Suprapubic skin (tissue), 4 donors: ENCODE data around the gene CADPS2. TPM values are rescaled to one million over a fixed set of nuclear protein-coding genes. Genes with fewer than 3 reads are reported as not detected.

ENCODE experiments used
- DNase-seq, 2 donors: peaks; one replicate each; pipeline ENCODE4 v3.0.0-alpha.2; 2019; ENCODE audit warnings: low spot score in 2 of 2
- H3K27ac ChIP-seq: fragments of 200-600 bp; sonication (generic); one replicate; pipeline ENCODE4 v1.5.1; 2019
- H3K27me3 ChIP-seq: fragments of 200-600 bp; sonication (generic); one replicate; pipeline ENCODE4 v1.5.1; 2019
- H3K36me3 ChIP-seq: fragments of 200-600 bp; sonication (generic); one replicate; pipeline ENCODE4 v1.5.1; 2019
- H3K4me1 ChIP-seq: fragments of 200-600 bp; sonication (generic); one replicate; pipeline ENCODE4 v1.5.1; 2019
- H3K4me3 ChIP-seq: fragments of 200-600 bp; sonication (generic); one replicate; pipeline ENCODE4 v1.5.1; 2019; ENCODE audit warnings: mild to moderate bottlenecking
- H3K9me3 ChIP-seq: fragments of 200-600 bp; sonication (generic); one replicate; pipeline ENCODE4 v1.5.1; 2019
- CTCF ChIP-seq, 2 donors: fragments of 200-600 bp in 1 of 2; fragments of 450-650 bp in 1 of 2; sonication (generic) in 1 of 2; IDR thresholded peaks; one replicate each; pipeline ENCODE4 v1.5.1; 2016 to 2019; ENCODE audit warnings: antibody characterized with exemption in 2 of 2, mild to moderate bottlenecking in 1 of 2, moderate library complexity in 1 of 2
- EP300 ChIP-seq: sonication (generic); formaldehyde crosslinking; IDR thresholded peaks from one replicate; pipeline ENCODE4 v1.6.1; 2017; ENCODE audit warnings: antibody characterized with exemption
- POLR2A ChIP-seq, 2 donors: fragments of 450-650 bp; IDR thresholded peaks; one replicate each; pipeline ENCODE4 v1.6.1; 2017; ENCODE audit warnings: antibody characterized with exemption in 2 of 2, mild to moderate bottlenecking in 2 of 2, moderate library complexity in 2 of 2
- POLR2AphosphoS5 ChIP-seq, 3 donors: sonication (generic); formaldehyde crosslinking; IDR thresholded peaks; one replicate each; pipeline ENCODE4 v1.6.1; 2017; ENCODE audit warnings: antibody characterized with exemption in 3 of 3
- WGBS: methylation state at CpG from one replicate; pipeline ENCODE4 v1.1.5; 2018; 5-methylcytosine and 5-hydroxymethylcytosine counted together
- total RNA-seq, 4 donors: library from RNA; depleted of rRNA; stranded (reverse); fragments of >200 nt; gene quantifications; one replicate each; pipeline ENCODE4 v1.1.0, GENCODE V29; 2016

CADPS2 gene
- total RNA-seq, 4 donors from 2014 or later = 3.9 to 9.8 (median 8.1) TPM

- H3K4me3 ChIP-seq = no peak overlapping the region
- TF ChIP-seq EP300 (no peak), POLR2AphosphoS5 (IDR thresholded peaks at IDR 0.05) (no peak), POLR2A (IDR thresholded peaks at IDR 0.05) (no peak), CTCF (IDR thresholded peaks at IDR 0.05) (no peak)
- DNase-seq = no peak
- peaks cover 18% of the 10 kb centered on the region for H3K4me1 ChIP-seq
- no peak overlapping the region for H3K27ac ChIP-seq
- no peaks in the 10 kb centered on the region for H3K27me3 ChIP-seq
- H3K9me3 ChIP-seq = no peaks in the 10 kb centered on the region
- H3K36me3 ChIP-seq = no peaks in the 10 kb centered on the region
Measured at GRCh38 chr7:122887848-122888247, 1.6 kb upstream of the CADPS2 start.

GRCh38 chr7:122887198-122887597 is 938 bp upstream of the CADPS2 start:
- Histone ChIP-seq H3K9me3 (no peaks in the 10 kb centered on the region), H3K4me3 (peak overlapping the region; percentile 76), H3K27me3 (no peaks in the 10 kb centered on the region), H3K27ac (peak overlapping the region; percentile 84), H3K36me3 (no peaks in the 10 kb centered on the region), H3K4me1 (peaks cover 18% of the 10 kb centered on the region)
- TF ChIP-seq POLR2AphosphoS5 (IDR thresholded peaks at IDR 0.05) = no peak
- TF ChIP-seq CTCF (IDR thresholded peaks at IDR 0.05) = no peak
- TF ChIP-seq POLR2A (IDR thresholded peaks at IDR 0.05) = no peak
- TF ChIP-seq EP300 = no peak
- DNase-seq = peak; percentile 68 to 86
- under 1% methylated on average over 12 of the region's 12 CpGs for WGBS

GRCh38 chr7:122885583-122886356 is 490 bp downstream of the CADPS2 start:
- H3K27me3 ChIP-seq = no peaks in the 10 kb centered on the region
- peak overlapping the region; percentile 76 for H3K4me3 ChIP-seq
- H3K9me3 ChIP-seq = no peaks in the 10 kb centered on the region
- peaks cover 18% of the 10 kb centered on the region for H3K4me1 ChIP-seq
- 2% methylated on average over 14 of the region's 70 CpGs for WGBS
- peak overlapping the region; percentile 84 for H3K27ac ChIP-seq
- TF ChIP-seq POLR2AphosphoS5 (IDR thresholded peaks at IDR 0.05) (no peak), EP300 (no peak), POLR2A (IDR thresholded peaks at IDR 0.05) (no peak), CTCF (IDR thresholded peaks at IDR 0.05) (no peak)
- DNase-seq = peak in 1 of 2 donors; percentile 63
- H3K36me3 ChIP-seq = no peaks in the 10 kb centered on the region

DNA sequence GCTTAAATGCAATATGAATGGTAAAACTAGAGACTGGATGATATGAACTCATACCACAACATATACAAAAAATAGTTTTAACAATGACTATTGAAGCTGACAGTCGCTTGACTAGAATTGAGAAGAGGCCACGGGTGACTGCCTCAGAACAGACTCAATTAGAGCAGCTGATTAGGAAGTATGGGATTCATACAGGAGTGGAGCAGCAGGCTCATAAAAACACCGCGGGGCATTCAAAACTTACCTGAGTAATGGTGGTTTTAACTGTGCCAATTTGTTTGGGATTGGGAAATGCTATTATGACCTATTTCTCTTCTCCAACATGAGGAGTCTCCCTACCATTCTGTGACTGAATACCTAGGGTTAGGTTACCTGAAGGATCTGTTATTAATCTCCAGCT is 2.1 kb downstream of the CADPS2 start:
- no peak overlapping the region for H3K27ac ChIP-seq
- no peaks in the 10 kb centered on the region for H3K27me3 ChIP-seq
- 45% methylated on average over 4 of the region's 4 CpGs for WGBS
- DNase-seq = no peak
- TF ChIP-seq EP300 = no peak
- no peak for TF ChIP-seq POLR2AphosphoS5 (IDR thresholded peaks at IDR 0.05)
- TF ChIP-seq CTCF (IDR thresholded peaks at IDR 0.05) = no peak
- no peaks in the 10 kb centered on the region for H3K36me3 ChIP-seq
- H3K9me3 ChIP-seq = no peaks in the 10 kb centered on the region
- peaks cover 18% of the 10 kb centered on the region for H3K4me1 ChIP-seq
- peak overlapping the region; percentile 76 for H3K4me3 ChIP-seq

DNA sequence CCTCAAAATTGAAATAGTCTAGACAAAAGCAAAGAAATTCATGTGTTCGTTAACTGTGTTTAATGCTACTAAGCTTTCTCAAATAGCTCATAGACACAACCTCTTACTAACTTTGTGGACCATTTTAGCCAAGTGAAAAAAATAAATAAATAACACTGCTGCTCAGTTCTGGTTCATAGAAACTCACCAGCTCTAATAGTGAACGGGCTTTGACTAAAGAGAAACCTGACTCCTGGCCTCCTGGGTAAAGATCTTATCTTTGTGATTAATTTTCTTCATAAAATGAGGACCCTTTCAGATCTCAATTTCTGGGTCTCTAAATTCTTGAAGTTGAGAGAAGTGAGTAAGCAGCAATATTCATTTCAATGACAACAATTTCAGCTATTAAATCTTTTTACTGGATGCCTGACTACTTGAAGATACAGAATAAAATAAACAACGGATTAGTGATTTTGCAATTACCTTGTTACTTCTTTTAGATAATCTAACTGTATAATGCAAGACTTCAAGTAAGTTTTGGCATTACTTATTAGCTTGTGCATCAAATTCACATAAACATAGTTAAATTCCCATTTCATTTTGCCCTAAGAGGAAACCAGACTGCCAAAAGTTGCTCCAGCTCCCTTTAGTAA is 3.1 kb downstream of the CADPS2 start:
- no peak for TF ChIP-seq POLR2AphosphoS5 (IDR thresholded peaks at IDR 0.05)
- no peak for TF ChIP-seq EP300
- TF ChIP-seq POLR2A (IDR thresholded peaks at IDR 0.05) = no peak
- TF ChIP-seq CTCF (IDR thresholded peaks at IDR 0.05) = no peak
- Histone ChIP-seq H3K27me3 (no peaks in the 10 kb centered on the region), H3K4me1 (peaks cover 18% of the 10 kb centered on the region), H3K36me3 (no peaks in the 10 kb centered on the region), H3K4me3 (no peak overlapping the region), H3K9me3 (no peaks in the 10 kb centered on the region), H3K27ac (no peak overlapping the region)
- WGBS = 72% methylated on average over 3 of the region's 3 CpGs
- DNase-seq = no peak
